Endothelial cell of umbilical vein (primary cell): ENCODE results near the gene AURKB. TPM values are rescaled to one million over a fixed set of nuclear protein-coding genes. Genes with fewer than 3 reads are reported as not detected.
A peak's percentile ranks its signal among the peaks of the same experiment; 100 is the strongest.

Experiments used
- BruUV-seq: library from RNA; stranded (reverse); fragments of 400-500 nt; replicated peaks from 2 replicates; lab custom pipeline; 2021; lab: Mats Ljungman, UMichigan
- CTCF ChIA-PET: fragments of 300-600, 350-600 bp; sonication (Branson Sonifier 250); formaldehyde crosslinking; loops from one replicate; lab custom pipeline; 2021; ENCODE audit warnings: antibody characterized with exemption, inconsistent platforms; lab: Charles Lee
- POLR2A ChIA-PET: fragments of 300-600, 350-600 bp; sonication (Branson Sonifier 250); formaldehyde crosslinking; loops from one replicate; lab custom pipeline; 2021; ENCODE audit warnings: antibody characterized with exemption, inconsistent platforms; lab: Charles Lee
- DNase-seq: peaks from one replicate; pipeline ENCODE4 v3.0.0-alpha.2; 2011; ENCODE audit warnings: low read depth, low spot score
- FAIRE-seq: peaks from 2 replicates; lab custom pipeline; 2011; peaks lifted over from hg19 to GRCh38; lab: Jason Lieb, UNC
- H2AFZ ChIP-seq: 2 replicates; pipeline ENCODE4 v1.6.0; 2012; ENCODE audit warnings: low read depth, low read length, control low read depth, inconsistent platforms
- H3K27ac ChIP-seq: 2 replicates; pipeline ENCODE4 v1.5.1; 2011; ENCODE audit warnings: low read depth, mild to moderate bottlenecking, control low read depth, low read length, moderate library complexity; ENCODE audit not compliant: insufficient read depth
- H3K27me3 ChIP-seq, 2 experiments: 2 replicates each; pipeline versions ENCODE4 v1.6.0 to v1.6.1; 2011; ENCODE audit warnings: low read length in 2 of 2, mixed read lengths in 1 of 2; ENCODE audit not compliant: control insufficient read depth in 2 of 2, insufficient read depth in 2 of 2
- H3K36me3 ChIP-seq, 2 experiments: 2 replicates in 1 of 2; 3 replicates in 1 of 2; pipeline ENCODE4 v1.5.1; 2011; ENCODE audit warnings: low read length in 2 of 2, mild to moderate bottlenecking in 1 of 2, moderate library complexity in 1 of 2; ENCODE audit not compliant: control insufficient read depth in 2 of 2, insufficient read depth in 2 of 2; ENCODE audit errors: extremely low read depth in 1 of 2
- H3K4me1 ChIP-seq: 3 replicates; pipeline ENCODE4 v1.5.1; 2011; ENCODE audit warnings: mild to moderate bottlenecking, low read length; ENCODE audit not compliant: control insufficient read depth, insufficient read depth; ENCODE audit errors: extremely low read depth
- H3K4me2 ChIP-seq: 2 replicates; pipeline ENCODE4 v1.6.1; 2011; ENCODE audit warnings: low read length, control low read depth, mixed read lengths; ENCODE audit not compliant: insufficient read depth
- H3K4me3 ChIP-seq, 3 experiments: fragments of 200-600 bp in 1 of 3; sonication (generic), shearing (Covaris generic) in 1 of 3; replicated peaks in 1 of 3; 2 replicates each; pipeline ENCODE4 v1.5.1; 2011 to 2016; ENCODE audit warnings: control low read depth in 3 of 3, low read length in 3 of 3, mild to moderate bottlenecking in 2 of 3, inconsistent platforms in 1 of 3, low read depth in 1 of 3, moderate library complexity in 1 of 3; ENCODE audit not compliant: insufficient read depth in 1 of 3
- H3K79me2 ChIP-seq: 2 replicates; pipeline ENCODE4 v1.6.0; 2012; ENCODE audit warnings: low read length, inconsistent platforms; ENCODE audit not compliant: control insufficient read depth, insufficient read depth
- H3K9ac ChIP-seq: replicated peaks from 2 replicates; pipeline ENCODE3; 2011; ENCODE audit warnings: low read length, control low read depth; ENCODE audit not compliant: insufficient read depth; ENCODE audit errors: extremely low read depth
- H3K9me1 ChIP-seq: replicated peaks from 3 replicates; pipeline ENCODE4 v1.6.0; 2011; ENCODE audit warnings: mild to moderate bottlenecking, low read length; ENCODE audit not compliant: control insufficient read depth, insufficient read depth; ENCODE audit errors: extremely low read depth
- H3K9me3 ChIP-seq: replicated peaks from 2 replicates; pipeline ENCODE4 v1.5.1; 2012; ENCODE audit warnings: low read length, inconsistent platforms; ENCODE audit not compliant: control insufficient read depth, insufficient read depth
- H4K20me1 ChIP-seq: replicated peaks from 2 replicates; pipeline ENCODE3; 2011; ENCODE audit warnings: mild to moderate bottlenecking, low read length; ENCODE audit not compliant: control insufficient read depth, insufficient read depth; ENCODE audit errors: extremely low read depth
- CTCF ChIP-seq, 2 donors: IDR thresholded peaks; 1 replicate in 1 of 2; 2 replicates in 1 of 2; pipeline ENCODE4 v1.5.1; 2011; ENCODE audit warnings: low read length in 2 of 2, mild to moderate bottlenecking in 2 of 2, moderate library complexity in 2 of 2, control low read depth in 1 of 2, inconsistent platforms in 1 of 2, low read depth in 1 of 2; ENCODE audit not compliant: insufficient read depth in 1 of 2; ENCODE audit errors: extremely low read depth in 1 of 2
- EZH2 ChIP-seq: IDR thresholded peaks from 2 replicates; pipeline ENCODE4 v1.6.1; 2012; ENCODE audit warnings: borderline replicate concordance, low read depth, mild to moderate bottlenecking, moderate library complexity, low read length, inconsistent platforms; ENCODE audit not compliant: severe bottlenecking
- FOS ChIP-seq: IDR thresholded peaks from 2 replicates; pipeline ENCODE4 v1.6.1; 2011; ENCODE audit warnings: mild to moderate bottlenecking, low read length, moderate library complexity, borderline replicate concordance; ENCODE audit not compliant: insufficient read depth
- GATA2 ChIP-seq: IDR thresholded peaks from 2 replicates; pipeline ENCODE4 v1.7.0; 2011; ENCODE audit warnings: low read depth, mild to moderate bottlenecking, moderate library complexity, mixed read lengths, low read length; ENCODE audit not compliant: insufficient read length, insufficient read depth
- JUN ChIP-seq: IDR thresholded peaks from 2 replicates; pipeline ENCODE4 v1.6.1; 2011; ENCODE audit warnings: borderline replicate concordance, low read depth; ENCODE audit not compliant: insufficient read length, insufficient read depth
- MYC ChIP-seq: IDR thresholded peaks from one replicate; pipeline ENCODE4 v1.6.1; 2011; ENCODE audit warnings: mild to moderate bottlenecking, low read depth, low read length
- dilution Hi-C: fragments of 300-500 bp; cut with MboI; formaldehyde crosslinking; loops from one replicate; pipeline ENCODE4 v1.15.0; 2019; ENCODE audit warnings: low sequenced_read_pairs; ENCODE audit not compliant: extremely low pct_ligation_motif_present
- intact Hi-C: fragments of 100-400 bp; cut with micrococcal nuclease; formaldehyde crosslinking; loops from one replicate; pipeline ENCODE4 v1.10.0; 2022
- polyA plus RNA-seq, 4 experiments: library from polyadenylated mRNA; depleted of rRNA in 3 of 4; stranded (reverse) in 3 of 4; unstranded in 1 of 4; fragments of >200 nt; gene quantifications; 2 replicates each; pipeline versions ENCODE4 v1.2.1 to v1.2.3, GENCODE V29; 2011 to 2012; ENCODE audit warnings: missing spikeins in 1 of 4
- total RNA-seq: library from RNA; stranded (reverse); gene quantifications from 2 replicates; pipeline ENCODE4 v1.2.3, GENCODE V29; 2021
- TF ChIP-seq, protein P1 (sequence below): IDR thresholded peaks from 2 replicates; pipeline ENCODE4 v1.6.1; 2011; ENCODE audit not compliant: insufficient read depth, insufficient read length

Gene AURKB
- total and polyA plus RNA-seq, 2 donors (not counting 3 experiments of a cell fraction or from before 2014, with no cell fraction given), result 67.8 to 107 TPM

DNA sequence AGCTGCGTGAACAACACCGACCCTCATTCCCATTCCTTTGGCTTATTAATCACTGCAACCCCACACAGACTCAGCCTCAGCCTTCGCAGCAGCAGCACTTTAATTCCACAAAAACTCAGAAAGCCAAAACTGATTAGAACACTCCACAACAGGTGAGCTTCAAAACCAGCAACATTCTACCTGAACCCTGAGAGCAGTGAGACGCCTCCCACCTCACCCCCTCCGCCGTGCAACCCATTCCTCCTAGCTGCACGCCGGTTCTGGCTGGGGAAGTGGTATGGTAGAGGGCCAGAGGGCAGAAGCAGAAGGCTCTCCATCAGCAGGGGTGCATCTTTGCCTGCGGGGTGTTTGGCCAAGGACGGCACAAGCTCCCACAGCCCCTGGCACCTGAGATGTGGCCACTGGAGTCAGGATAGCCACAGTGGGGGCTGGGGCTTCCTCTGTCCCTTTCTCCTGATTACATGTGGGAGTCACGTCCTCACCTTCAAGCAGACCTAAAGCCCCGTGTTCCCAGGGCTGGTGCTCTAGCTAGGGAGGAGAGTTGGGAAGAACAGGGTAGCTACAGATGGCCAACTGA lies 22.0 kb downstream of the AURKB start:
- Histone ChIP-seq H3K79me2 (peaks cover 8% of the 10 kb centered on the region), H3K9me3 (no peaks in the 10 kb centered on the region), H3K9me1 (no peaks in the 10 kb centered on the region), H3K36me3 (no peaks in the 10 kb centered on the region), H2AFZ (no peak overlapping the region), H4K20me1 (no peaks in the 10 kb centered on the region), H3K4me2 (peak overlapping the region; percentile 71), H3K4me1 (peaks cover 27% of the 10 kb centered on the region), H3K4me3 (peak overlapping the region in 2 of 3 experiments; percentile 45 to 49), H3K27me3 (no peaks in the 10 kb centered on the region), H3K9ac (no peak overlapping the region), H3K27ac (peak overlapping the region; percentile 9)
- POLR2A ChIA-PET, result interaction anchor here (0.6 to 2.7 kb wide), 5 partner anchors 15 to 496 kb away, joined by 3 to 17 read pairs (median 4); no protein-coding TSS in a partner anchor
- CTCF ChIA-PET, result interaction anchor here (0.8 to 4.3 kb wide), 7 partner anchors 13 to 113 kb away, joined by 3 to 34 read pairs (median 3); partner anchors contain the start of gene AURKB
- intact Hi-C loops (no loop called here), dilution Hi-C loops (no loop called here)
- FAIRE-seq, result no peak
- no TSS peak for BruUV-seq
- DNase-seq, result peak; percentile 12
- TF ChIP-seq, protein P1, sequence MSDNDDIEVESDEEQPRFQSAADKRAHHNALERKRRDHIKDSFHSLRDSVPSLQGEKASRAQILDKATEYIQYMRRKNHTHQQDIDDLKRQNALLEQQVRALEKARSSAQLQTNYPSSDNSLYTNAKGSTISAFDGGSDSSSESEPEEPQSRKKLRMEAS, result no peak

DNA sequence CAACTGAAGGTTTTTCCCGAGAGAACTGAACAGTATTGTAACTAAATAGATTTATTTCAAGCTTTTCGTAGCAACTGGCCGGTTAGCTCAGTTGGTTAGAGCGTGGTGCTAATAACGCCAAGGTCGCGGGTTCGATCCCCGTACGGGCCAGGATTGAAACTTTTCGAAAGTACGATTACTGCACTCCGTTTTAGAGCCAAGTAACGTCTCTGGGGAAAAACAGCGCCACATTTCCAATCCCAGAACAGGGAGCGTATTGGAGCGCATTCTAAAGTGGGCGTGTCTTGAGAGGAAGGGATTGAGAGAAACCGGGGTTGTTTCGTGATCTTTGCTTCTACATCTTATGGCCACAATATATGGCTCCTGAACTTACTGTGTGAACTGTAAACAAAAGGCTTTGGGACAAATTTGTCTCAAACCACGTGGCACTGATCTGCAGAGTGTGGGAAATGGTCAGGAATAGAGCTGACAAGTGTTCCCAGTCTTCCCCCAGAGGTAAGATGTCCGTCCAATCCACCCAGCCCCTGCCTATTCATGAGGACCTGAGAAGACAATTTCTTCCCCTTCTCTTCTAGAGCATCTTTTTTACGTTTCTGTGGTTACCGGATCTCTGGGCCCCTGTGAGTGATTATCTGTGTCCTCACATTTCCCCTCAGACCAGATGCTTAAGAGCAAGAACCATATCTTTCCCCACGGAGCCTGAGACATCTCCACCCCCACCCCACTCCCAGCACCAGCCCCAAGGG lies 22.7 kb downstream of the AURKB start:
- peak overlapping the region; percentile 7 for H3K9ac ChIP-seq
- BruUV-seq, result TSS peak; percentile 100
- DNase-seq, result peak; percentile 99

More for the DNA sequence above, 22.7 kb downstream of the AURKB start:
- TF ChIP-seq MYC, result no peak
- no peak for TF ChIP-seq EZH2
- no peak for TF ChIP-seq GATA2
- no peak for TF ChIP-seq CTCF (IDR thresholded peaks at IDR 0.05; ENCODE audit: extremely low read depth in 1 of 2, insufficient read depth in 1 of 2, low read depth in 1 of 2, low read length in 2 of 2)
- no peak for TF ChIP-seq FOS
- TF ChIP-seq JUN, result no peak
- TF ChIP-seq, protein P1, result peak; percentile 89
- no peak overlapping the region for H2AFZ ChIP-seq
- H3K4me1 ChIP-seq, result peaks cover 26% of the 10 kb centered on the region
- peak overlapping the region in 2 of 3 experiments; percentile 27 to 83 for H3K4me3 ChIP-seq
- dilution Hi-C loops, result no loop called here
- FAIRE-seq, result peak; percentile 97
- no peaks in the 10 kb centered on the region for H3K9me3 ChIP-seq
- no peaks in the 10 kb centered on the region for H4K20me1 ChIP-seq
- peak overlapping the region; percentile 71 for H3K4me2 ChIP-seq
- no peaks in the 10 kb centered on the region for H3K27me3 ChIP-seq
- POLR2A ChIA-PET, result interaction anchor here (0.6 to 2.7 kb wide), 4 partner anchors 14 to 497 kb away, joined by 3 to 17 read pairs (median 4); no protein-coding TSS in a partner anchor
- H3K36me3 ChIP-seq, result no peaks in the 10 kb centered on the region
- peaks cover 8% of the 10 kb centered on the region for H3K79me2 ChIP-seq
- peak overlapping the region; percentile 31 for H3K27ac ChIP-seq
- intact Hi-C loops, result loop anchor here (1.0 to 2.0 kb wide), 5 partner anchors 23 to 113 kb away; partner anchors contain the start of gene AURKB
- no peaks in the 10 kb centered on the region for H3K9me1 ChIP-seq
- CTCF ChIA-PET, result interaction anchor here (0.8 to 4.3 kb wide), 5 partner anchors 14 to 113 kb away, joined by 3 to 34 read pairs (median 3); partner anchors contain the start of gene AURKB
